Suprapubic skin (tissue), 4 donors: Measurements from ENCODE around the gene ZNF615. TPM values are rescaled to one million over a fixed set of nuclear protein-coding genes. Genes with fewer than 3 reads are reported as not detected.
"Not testable (repeated sequence)": the region's sequence is repeated elsewhere in the genome, so short reads cannot be mapped to it uniquely, and the experiment has no call there.

Source experiments
- DNase-seq, 2 donors: peaks; one replicate each; pipeline ENCODE4 v3.0.0-alpha.2; 2019; ENCODE audit warnings: low spot score in 2 of 2
- H3K27ac ChIP-seq: fragments of 200-600 bp; sonication (generic); one replicate; pipeline ENCODE4 v1.5.1; 2019
- H3K27me3 ChIP-seq: fragments of 200-600 bp; sonication (generic); one replicate; pipeline ENCODE4 v1.5.1; 2019
- H3K36me3 ChIP-seq: fragments of 200-600 bp; sonication (generic); one replicate; pipeline ENCODE4 v1.5.1; 2019
- H3K4me1 ChIP-seq: fragments of 200-600 bp; sonication (generic); one replicate; pipeline ENCODE4 v1.5.1; 2019
- H3K4me3 ChIP-seq: fragments of 200-600 bp; sonication (generic); one replicate; pipeline ENCODE4 v1.5.1; 2019; ENCODE audit warnings: mild to moderate bottlenecking
- H3K9me3 ChIP-seq: fragments of 200-600 bp; sonication (generic); one replicate; pipeline ENCODE4 v1.5.1; 2019
- CTCF ChIP-seq, 2 donors: fragments of 200-600 bp in 1 of 2; fragments of 450-650 bp in 1 of 2; sonication (generic) in 1 of 2; IDR thresholded peaks; one replicate each; pipeline ENCODE4 v1.5.1; 2016 to 2019; ENCODE audit warnings: antibody characterized with exemption in 2 of 2, mild to moderate bottlenecking in 1 of 2, moderate library complexity in 1 of 2
- EP300 ChIP-seq: sonication (generic); formaldehyde crosslinking; IDR thresholded peaks from one replicate; pipeline ENCODE4 v1.6.1; 2017; ENCODE audit warnings: antibody characterized with exemption
- POLR2A ChIP-seq, 2 donors: fragments of 450-650 bp; IDR thresholded peaks; one replicate each; pipeline ENCODE4 v1.6.1; 2017; ENCODE audit warnings: antibody characterized with exemption in 2 of 2, mild to moderate bottlenecking in 2 of 2, moderate library complexity in 2 of 2
- POLR2AphosphoS5 ChIP-seq, 3 donors: sonication (generic); formaldehyde crosslinking; IDR thresholded peaks; one replicate each; pipeline ENCODE4 v1.6.1; 2017; ENCODE audit warnings: antibody characterized with exemption in 3 of 3
- WGBS: methylation state at CpG from one replicate; pipeline ENCODE4 v1.1.5; 2018; 5-methylcytosine and 5-hydroxymethylcytosine counted together
- total RNA-seq, 4 donors: library from RNA; depleted of rRNA; stranded (reverse); fragments of >200 nt; gene quantifications; one replicate each; pipeline ENCODE4 v1.1.0, GENCODE V29; 2016

Gene ZNF615
- 10 to 100 TPM; 10.2 to 19.6 (median 13.6) TPM for total RNA-seq

GRCh38 chr19:52007806-52008557 lies at the start of gene ZNF615:
Gene ZNF615, minus strand, starts transcription at chr19:52008211. Its CDS starts 4,500 bp downstream, at chr19:52003711.
- H3K27me3 ChIP-seq, result no peaks in the 10 kb centered on the region
- peak within 1 kb of the TSS; percentile 75 for H3K4me3 ChIP-seq
- 0% methylated on average over 44 of the region's 44 CpGs for WGBS
- TF ChIP-seq POLR2AphosphoS5 (IDR thresholded peaks at IDR 0.05) (peak in 1 of 3 donors; percentile 18), POLR2A (IDR thresholded peaks at IDR 0.05) (peak in 1 of 2 donors; percentile 25), CTCF (IDR thresholded peaks at IDR 0.05) (no peak), EP300 (no peak)
- H3K27ac ChIP-seq, result peak within 1 kb of the TSS; percentile 75
- H3K4me1 ChIP-seq, result peaks cover 13% of the 10 kb centered on the region
- peaks cover 21% of the 10 kb centered on the region for H3K36me3 ChIP-seq
- H3K9me3 ChIP-seq, result peaks cover 25% of the 10 kb centered on the region
- DNase-seq, result peak; percentile 90 to 95

DNA sequence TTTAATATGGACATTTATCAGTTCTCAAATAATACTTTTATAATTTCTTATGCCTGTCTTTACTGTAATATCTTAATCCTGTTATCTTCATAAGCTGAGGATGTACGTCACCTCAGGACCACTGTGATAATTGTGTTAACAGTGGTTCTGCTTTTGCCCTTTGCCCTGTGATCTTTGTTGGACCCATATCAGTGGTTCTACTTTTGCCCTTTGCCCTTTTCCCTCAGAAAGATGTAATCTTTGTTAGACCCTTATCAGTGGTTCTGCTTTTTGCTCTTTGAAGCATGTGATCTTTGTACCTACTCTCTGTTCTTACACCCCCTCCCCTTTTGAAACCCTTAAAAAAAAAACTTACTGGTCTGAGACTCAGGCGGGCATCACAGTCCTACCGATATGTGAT lies 48.5 kb upstream of the ZNF615 start:
- H3K36me3 ChIP-seq, H3K4me3 ChIP-seq, H3K27me3 ChIP-seq, DNase-seq, H3K4me1 ChIP-seq, H3K27ac ChIP-seq: not testable (repeated sequence)
- peaks cover 45% of the 10 kb centered on the region for H3K9me3 ChIP-seq
- 94% methylated on average over 3 of the region's 3 CpGs for WGBS

GRCh38 chr19:52051736-52052135 lies 43.7 kb upstream of the ZNF615 start:
- DNase-seq, H3K4me3 ChIP-seq, H3K36me3 ChIP-seq, H3K27me3 ChIP-seq, H3K27ac ChIP-seq: not testable (repeated sequence)
- peaks cover 15% of the 10 kb centered on the region for H3K9me3 ChIP-seq
- peaks cover 11% of the 10 kb centered on the region for H3K4me1 ChIP-seq
- WGBS, result 20% methylated on average over 1 of the region's 1 CpG

DNA sequence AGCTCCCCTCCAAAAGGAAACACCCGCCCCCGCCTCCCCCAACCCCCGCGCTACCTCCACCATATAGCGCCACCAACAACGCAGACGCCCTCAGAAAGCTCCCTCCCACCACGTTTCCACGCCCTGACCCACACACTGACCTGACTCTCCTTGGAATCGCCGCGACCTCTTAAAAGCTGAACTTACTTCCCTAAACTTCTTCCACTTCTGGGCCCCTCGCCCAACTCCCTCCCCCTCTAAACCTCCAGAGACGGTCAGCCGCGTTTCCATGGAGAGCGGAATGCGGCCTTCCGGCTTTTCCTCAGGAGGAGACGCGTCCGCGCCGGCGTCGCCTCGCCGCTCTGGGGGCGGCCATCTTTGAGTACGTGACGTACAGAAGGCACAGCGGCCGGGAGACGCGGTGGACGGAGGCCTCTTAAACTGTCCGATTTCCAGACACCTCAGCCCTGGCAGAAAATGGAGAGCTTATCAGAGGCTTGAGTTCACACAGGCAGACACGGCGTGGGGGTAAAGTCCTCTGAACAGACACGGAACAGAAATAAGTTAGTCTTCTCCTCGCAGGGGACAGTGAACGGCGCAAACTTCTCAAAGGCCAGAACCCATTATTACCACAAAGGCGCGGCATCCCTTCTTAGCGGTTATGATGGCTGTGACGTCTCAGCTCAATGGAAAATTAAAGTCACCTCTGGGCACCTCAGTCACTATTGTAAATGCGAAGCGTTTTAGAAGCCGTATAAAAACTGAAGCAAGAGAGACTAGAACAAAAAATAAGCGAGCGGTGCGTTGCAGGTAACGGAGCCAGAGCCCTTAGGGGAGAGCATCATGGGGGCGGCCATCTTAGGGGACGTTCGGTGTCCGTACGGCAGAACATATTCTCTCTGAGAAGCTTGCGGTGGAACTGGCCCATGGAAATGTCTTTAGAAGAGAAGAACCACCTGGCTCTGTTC lies 40.8 kb upstream of the ZNF615 start, which contains the start of gene ZNF432:
ZNF432 (minus strand) TSS at position 284 of the 947 bp plus-strand sequence. CDS start 1,970 bp downstream, outside the sequence.
- Histone ChIP-seq H3K4me1 (peaks cover 11% of the 10 kb centered on the region), H3K9me3 (peaks cover 14% of the 10 kb centered on the region), H3K27ac (peak within 1 kb of the TSS; percentile 93), H3K4me3 (peak within 1 kb of the TSS; percentile 59), H3K27me3 (no peaks in the 10 kb centered on the region), H3K36me3 (peaks cover 28% of the 10 kb centered on the region)
- DNase-seq, result peak; percentile 96
- TF ChIP-seq POLR2AphosphoS5 (IDR thresholded peaks at IDR 0.05), result peak in 1 of 3 donors; percentile 90
- TF ChIP-seq EP300, result no peak
- TF ChIP-seq CTCF (IDR thresholded peaks at IDR 0.05), result no peak
- no peak for TF ChIP-seq POLR2A (IDR thresholded peaks at IDR 0.05)
- under 1% methylated on average over 51 of the region's 60 CpGs for WGBS

DNA sequence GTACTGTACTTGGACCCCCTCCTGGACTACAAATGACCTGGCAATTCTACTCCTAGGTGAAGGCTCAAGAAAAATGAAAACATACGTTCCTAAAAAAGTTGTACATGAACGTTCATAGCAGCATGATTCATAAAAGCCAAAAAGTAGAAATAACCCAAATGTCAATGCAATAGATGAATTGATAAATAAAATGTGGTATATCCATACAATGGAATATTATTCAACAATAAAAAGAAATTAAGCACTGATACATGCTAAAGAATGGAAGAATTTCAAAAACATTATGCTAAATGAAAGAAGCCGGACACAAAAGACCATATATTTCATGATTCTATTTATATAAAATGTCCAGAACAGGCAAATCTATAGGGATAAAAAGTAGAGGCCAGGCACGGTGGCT lies 31.2 kb upstream of the ZNF615 start:
- Histone ChIP-seq H3K27me3 (no peaks in the 10 kb centered on the region), H3K27ac (no peak overlapping the region), H3K9me3 (peaks cover 49% of the 10 kb centered on the region), H3K4me3 (no peak overlapping the region), H3K36me3 (peaks cover 93% of the 10 kb centered on the region), H3K4me1 (no peaks in the 10 kb centered on the region)
- WGBS, result 99% methylated on average over 4 of the region's 4 CpGs
- no peak for DNase-seq
- TF ChIP-seq CTCF (IDR thresholded peaks at IDR 0.05) (no peak), EP300 (no peak), POLR2A (IDR thresholded peaks at IDR 0.05) (no peak), POLR2AphosphoS5 (IDR thresholded peaks at IDR 0.05) (no peak)
